Ramos (cell line): ENCODE data around the gene ARHGEF1.

Experiments
- in situ Hi-C: fragments of 300-500 bp; cut with MboI; formaldehyde crosslinking; loops from one replicate; pipeline ENCODE4 v1.14.3; 2022; ENCODE audit warnings: low sequenced_read_pairs; ENCODE audit not compliant: unreplicated experiment

ARHGEF1 gene

GRCh38 chr19:41941410-41942202 is 58.6 kb downstream of the ARHGEF1 start:
- in situ Hi-C loops, result no loop called here

GRCh38 chr19:41944336-41944735 is 61.4 kb downstream of the ARHGEF1 start:
- in situ Hi-C loops, result no loop called here

- in situ Hi-C loops, result loop anchor here (5.0 kb wide), 1 partner anchor 73 kb away; no protein-coding TSS in a partner anchor
Observed at GRCh38 chr19:41945135-41945766, 62.3 kb downstream of the ARHGEF1 start.

- in situ Hi-C loops, result loop anchor here (5.0 kb wide), 1 partner anchor 75 kb away; no protein-coding TSS in a partner anchor
Observed at GRCh38 chr19:41947091-41947490, 64.1 kb downstream of the ARHGEF1 start.

GRCh38 chr19:41951686-41952172 is 68.7 kb downstream of the ARHGEF1 start:
- in situ Hi-C loops, result no loop called here

- in situ Hi-C loops, result no loop called here
Observed at GRCh38 chr19:41955521-41955920, 72.5 kb downstream of the ARHGEF1 start.

GRCh38 chr19:41956621-41957020 is 73.6 kb downstream of the ARHGEF1 start:
- in situ Hi-C loops, result no loop called here
